Testis (tissue), 3 donors: ENCODE results near the gene CEP83. TPM values are rescaled to one million over a fixed set of nuclear protein-coding genes. Genes with fewer than 3 reads are reported as not detected.

ENCODE experiments used
- DNase-seq: peaks from one replicate; pipeline ENCODE4 v3.0.0-alpha.2; 2019
- H3K27ac ChIP-seq, 2 donors: fragments of 200-600 bp; sonication (generic); one replicate each; pipeline ENCODE4 v1.5.1; 2019
- H3K27me3 ChIP-seq: fragments of 200-600 bp; sonication (generic); one replicate; pipeline ENCODE4 v1.5.1; 2019
- H3K36me3 ChIP-seq: fragments of 200-600 bp; sonication (generic); one replicate; pipeline ENCODE4 v1.5.1; 2017; ENCODE audit warnings: low read depth; ENCODE audit errors: missing control alignments
- H3K4me1 ChIP-seq: fragments of 200-600 bp; sonication (generic); one replicate; pipeline ENCODE4 v1.5.1; 2019
- H3K4me3 ChIP-seq, 2 donors: fragments of 200-600 bp; sonication (generic); one replicate each; pipeline ENCODE4 v1.5.1; 2017 to 2019
- H3K9me3 ChIP-seq: fragments of 200-600 bp; sonication (generic); one replicate; pipeline ENCODE4 v1.5.1; 2017
- POLR2A ChIP-seq: fragments of 450-650 bp; IDR thresholded peaks from one replicate; pipeline ENCODE4 v1.6.1; 2017; ENCODE audit warnings: antibody characterized with exemption, mild to moderate bottlenecking, moderate library complexity
- WGBS, 2 donors: methylation state at CpG; one replicate each; pipeline ENCODE4 v1.1.5; 2018; 5-methylcytosine and 5-hydroxymethylcytosine counted together
- intact Hi-C: fragments of 100-400 bp; cut with DNase I; formaldehyde crosslinking; loops from one replicate; pipeline ENCODE4 v1.15.1; 2023; ENCODE audit warnings: low total_unique reads
- polyA plus RNA-seq: library from polyadenylated mRNA; stranded (reverse); fragments of 350-450 nt; fragmentation: Illumina TruSeq; extraction: RNeasy Lipid Tissue Mini Kit (QIAGEN cat#74804); gene quantifications from one replicate; pipeline ENCODE4 v1.2.3, GENCODE V29; 2014; ENCODE audit warnings: low read depth, low replicate concordance; ENCODE audit not compliant: insufficient read depth
- total RNA-seq, 2 donors: library from RNA; depleted of rRNA; stranded (reverse); fragments of >200 nt; gene quantifications; one replicate each; pipeline ENCODE4 v1.2.3, GENCODE V29; 2016
- TF ChIP-seq, protein P1 (sequence below), 3 experiments: fragments of 450-650 bp in 2 of 3; fragments of 200-600 bp in 1 of 3; sonication (generic) in 1 of 3; IDR thresholded peaks; one replicate each; pipeline ENCODE4 v1.5.1; 2016 to 2019; ENCODE audit warnings: antibody characterized with exemption in 3 of 3, mild to moderate bottlenecking in 2 of 3, moderate library complexity in 1 of 3

Gene CEP83
- total and polyA plus RNA-seq, 3 donors from 2014 or later = 17.9 to 64.1 (median 48.4) TPM

DNA sequence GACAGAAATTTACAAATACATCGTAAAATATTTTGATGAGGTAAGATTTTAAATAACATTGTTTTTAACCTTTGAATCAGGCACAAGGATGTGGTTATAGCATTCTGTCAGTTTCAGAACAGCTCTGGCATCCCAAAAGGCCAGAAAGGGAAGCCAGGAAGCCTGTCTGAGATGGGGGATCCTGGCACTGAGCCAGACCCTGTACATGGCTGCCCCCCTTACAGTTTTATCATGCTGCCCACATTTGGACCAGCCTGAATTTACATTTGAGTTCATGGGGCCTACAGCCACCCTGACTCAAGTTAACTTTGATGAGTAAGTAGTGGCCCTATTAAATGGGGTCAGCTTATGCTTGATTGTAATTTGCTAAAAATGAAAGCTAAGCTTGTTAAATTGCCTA, 155.7 kb downstream of the CEP83 start:
- no peaks in the 10 kb centered on the region for H3K36me3 ChIP-seq
- no peaks in the 10 kb centered on the region for H3K9me3 ChIP-seq
- H3K27ac ChIP-seq = no peak overlapping the region
- WGBS, 2 donors = 79 to 83% methylated on average over 1 of the region's 1 CpG
- H3K4me3 ChIP-seq = no peak overlapping the region
- H3K27me3 ChIP-seq = no peaks in the 10 kb centered on the region
- peaks cover 4% of the 10 kb centered on the region for H3K4me1 ChIP-seq
- no peak for DNase-seq
- intact Hi-C loops = no loop called here
- TF ChIP-seq, protein P1, sequence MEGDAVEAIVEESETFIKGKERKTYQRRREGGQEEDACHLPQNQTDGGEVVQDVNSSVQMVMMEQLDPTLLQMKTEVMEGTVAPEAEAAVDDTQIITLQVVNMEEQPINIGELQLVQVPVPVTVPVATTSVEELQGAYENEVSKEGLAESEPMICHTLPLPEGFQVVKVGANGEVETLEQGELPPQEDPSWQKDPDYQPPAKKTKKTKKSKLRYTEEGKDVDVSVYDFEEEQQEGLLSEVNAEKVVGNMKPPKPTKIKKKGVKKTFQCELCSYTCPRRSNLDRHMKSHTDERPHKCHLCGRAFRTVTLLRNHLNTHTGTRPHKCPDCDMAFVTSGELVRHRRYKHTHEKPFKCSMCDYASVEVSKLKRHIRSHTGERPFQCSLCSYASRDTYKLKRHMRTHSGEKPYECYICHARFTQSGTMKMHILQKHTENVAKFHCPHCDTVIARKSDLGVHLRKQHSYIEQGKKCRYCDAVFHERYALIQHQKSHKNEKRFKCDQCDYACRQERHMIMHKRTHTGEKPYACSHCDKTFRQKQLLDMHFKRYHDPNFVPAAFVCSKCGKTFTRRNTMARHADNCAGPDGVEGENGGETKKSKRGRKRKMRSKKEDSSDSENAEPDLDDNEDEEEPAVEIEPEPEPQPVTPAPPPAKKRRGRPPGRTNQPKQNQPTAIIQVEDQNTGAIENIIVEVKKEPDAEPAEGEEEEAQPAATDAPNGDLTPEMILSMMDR (IDR thresholded peaks at IDR 0.05) = no peak
- no peak for TF ChIP-seq POLR2A

DNA sequence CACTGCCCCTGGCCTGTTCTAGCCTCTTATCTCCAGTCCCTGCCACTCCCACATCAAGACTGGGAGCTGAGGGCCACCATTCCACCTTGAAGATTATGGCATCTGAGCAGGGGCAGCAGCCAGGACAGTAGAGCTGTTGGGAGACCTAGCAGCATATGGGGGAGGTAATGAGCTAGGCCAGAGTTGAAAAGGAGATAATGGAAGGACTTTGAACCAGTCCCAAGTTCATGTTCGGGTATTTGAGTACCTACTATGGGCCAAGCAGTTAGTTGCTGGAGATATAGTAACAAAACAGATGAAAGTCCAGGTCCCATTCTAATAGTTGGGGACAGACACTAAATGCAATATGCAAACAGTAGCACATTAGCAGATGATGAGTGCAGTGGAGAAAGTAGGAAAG, 159.8 kb downstream of the CEP83 start:
- 61 to 75% methylated on average over 1 of the region's 1 CpG for WGBS, 2 donors
- H3K27me3 ChIP-seq = no peaks in the 10 kb centered on the region
- H3K9me3 ChIP-seq = no peaks in the 10 kb centered on the region
- no peak overlapping the region for H3K4me3 ChIP-seq
- peaks cover 5% of the 10 kb centered on the region for H3K4me1 ChIP-seq
- H3K27ac ChIP-seq = no peak overlapping the region
- intact Hi-C loops = no loop called here
- DNase-seq = no peak
- H3K36me3 ChIP-seq = no peaks in the 10 kb centered on the region
- TF ChIP-seq, protein P1 (IDR thresholded peaks at IDR 0.05) = no peak
- TF ChIP-seq POLR2A = no peak

DNA sequence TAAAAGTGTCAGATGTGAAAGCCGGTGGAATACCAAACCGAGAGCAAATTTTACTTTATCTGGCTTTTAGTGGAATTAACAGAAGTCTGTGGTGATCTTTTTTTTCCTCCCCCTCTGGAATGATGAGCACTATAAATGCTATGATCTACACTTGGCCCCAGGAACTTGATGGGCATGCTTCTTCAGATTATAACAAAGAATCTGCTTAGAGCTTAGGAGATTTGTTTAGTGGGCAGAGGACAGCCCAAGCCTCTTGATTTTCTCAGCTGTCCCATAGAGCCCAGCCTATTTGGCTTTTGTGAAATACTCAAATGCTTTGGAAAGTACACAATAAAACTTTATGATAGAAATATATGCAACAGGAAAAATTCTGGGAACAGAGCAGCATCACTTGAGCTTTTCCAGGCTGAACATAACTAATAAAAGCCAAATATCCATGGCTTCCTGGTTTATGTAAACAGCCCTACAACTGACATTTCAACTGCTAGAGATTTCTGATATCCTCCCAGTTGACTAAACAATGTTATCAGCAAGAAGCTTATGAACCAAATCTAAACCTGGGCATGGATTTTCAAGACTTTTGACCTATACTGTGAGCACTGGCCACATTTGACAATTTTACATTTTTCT, 161.7 kb downstream of the CEP83 start:
- Histone ChIP-seq H3K27ac (no peak overlapping the region), H3K9me3 (no peaks in the 10 kb centered on the region), H3K4me1 (peaks cover 5% of the 10 kb centered on the region), H3K27me3 (no peaks in the 10 kb centered on the region), H3K4me3 (no peak overlapping the region), H3K36me3 (no peaks in the 10 kb centered on the region)
- 93% methylated on average over 2 of the region's 2 CpGs for WGBS, 2 donors
- no peak for DNase-seq
- intact Hi-C loops = no loop called here
- TF ChIP-seq, protein P1 (IDR thresholded peaks at IDR 0.05) = no peak
- no peak for TF ChIP-seq POLR2A

DNA sequence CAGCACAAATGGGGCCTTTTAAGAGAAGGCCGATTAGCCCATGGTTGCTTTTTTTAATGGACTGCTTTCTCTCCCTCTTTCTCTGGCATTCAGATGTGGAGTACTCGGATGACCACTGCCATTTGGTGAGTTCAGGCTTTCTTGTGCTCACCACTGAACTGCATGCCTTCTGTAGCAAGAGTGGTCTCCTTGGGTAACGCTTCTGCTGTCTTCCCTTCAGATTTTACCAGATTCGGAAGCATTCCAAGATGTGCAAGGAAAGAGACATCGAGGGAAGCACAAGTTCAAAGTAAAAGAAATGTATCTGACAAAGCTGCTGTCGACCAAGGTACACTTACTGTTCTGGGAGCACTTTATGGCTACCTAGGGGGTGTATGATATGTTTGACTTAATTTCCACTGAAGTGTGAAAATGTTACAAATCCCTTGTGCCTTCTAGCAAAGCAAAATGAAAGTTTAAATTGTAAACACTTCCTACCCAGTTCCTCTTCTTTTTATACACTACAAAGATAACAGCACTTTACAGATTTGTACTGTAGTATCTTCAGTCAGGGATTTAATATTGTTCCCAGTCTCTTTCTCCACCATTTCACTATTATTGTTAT, 162.5 kb downstream of the CEP83 start:
- Histone ChIP-seq H3K36me3 (no peaks in the 10 kb centered on the region), H3K27ac (no peak overlapping the region)

More for the DNA sequence above, 162.5 kb downstream of the CEP83 start:
- TF ChIP-seq, protein P1 (IDR thresholded peaks at IDR 0.05) = no peak
- TF ChIP-seq POLR2A = no peak
- intact Hi-C loops = no loop called here
- no peaks in the 10 kb centered on the region for H3K9me3 ChIP-seq
- H3K4me3 ChIP-seq = no peak overlapping the region
- no peaks in the 10 kb centered on the region for H3K27me3 ChIP-seq
- 87 to 91% methylated on average over 6 of the region's 6 CpGs for WGBS, 2 donors
- DNase-seq = no peak
- peaks cover 5% of the 10 kb centered on the region for H3K4me1 ChIP-seq
